HG03196 (cell line): ENCODE measurements around the gene POLD4.

Source experiments
- ATAC-seq: cut with Tn5 transposase; IDR thresholded peaks from one replicate; pipeline ENCODE4 v1.9.1; 2021; ENCODE audit not compliant: unreplicated experiment

POLD4 gene

DNA sequence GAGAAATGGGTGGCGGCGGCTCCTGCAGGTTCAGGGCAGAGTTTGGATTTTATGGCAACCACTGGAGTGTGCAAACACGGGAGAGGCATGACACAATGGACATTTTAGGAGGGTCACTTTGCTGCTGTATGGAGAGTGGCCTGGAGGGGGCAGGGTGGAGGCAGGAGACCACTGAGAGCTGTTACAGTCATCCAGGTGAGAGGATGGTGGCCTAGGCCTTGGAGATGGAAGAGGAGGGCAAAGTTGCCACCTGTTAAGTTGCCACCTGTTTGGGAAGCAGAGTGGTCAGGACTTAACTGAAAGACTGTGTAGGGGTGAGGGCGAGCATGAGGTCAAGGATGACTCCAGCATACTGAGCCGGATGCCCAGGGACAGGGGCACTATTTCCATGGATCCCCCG, 36.1 kb upstream of the POLD4 start:
- ATAC-seq = no peak

DNA sequence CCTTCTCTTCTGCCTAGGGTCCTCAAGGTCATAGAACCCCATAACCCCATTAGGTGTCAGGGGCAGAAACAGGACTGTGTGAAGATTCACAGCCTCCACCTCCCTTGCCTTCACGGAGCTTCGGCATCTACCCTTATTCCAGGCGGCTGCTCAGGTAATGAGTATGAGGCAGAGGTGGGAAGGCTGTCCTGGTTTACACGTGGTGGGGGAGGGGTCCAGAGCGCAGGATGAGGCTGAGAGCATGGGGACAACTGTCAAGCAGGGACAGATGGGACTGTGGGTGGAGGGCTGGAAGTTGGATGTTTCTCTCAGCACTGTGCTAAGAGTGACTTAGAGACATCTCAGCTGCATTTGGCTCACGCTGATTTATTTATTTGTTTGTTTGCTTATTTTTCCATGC, 34.2 kb upstream of the POLD4 start:
- no peak for ATAC-seq

DNA sequence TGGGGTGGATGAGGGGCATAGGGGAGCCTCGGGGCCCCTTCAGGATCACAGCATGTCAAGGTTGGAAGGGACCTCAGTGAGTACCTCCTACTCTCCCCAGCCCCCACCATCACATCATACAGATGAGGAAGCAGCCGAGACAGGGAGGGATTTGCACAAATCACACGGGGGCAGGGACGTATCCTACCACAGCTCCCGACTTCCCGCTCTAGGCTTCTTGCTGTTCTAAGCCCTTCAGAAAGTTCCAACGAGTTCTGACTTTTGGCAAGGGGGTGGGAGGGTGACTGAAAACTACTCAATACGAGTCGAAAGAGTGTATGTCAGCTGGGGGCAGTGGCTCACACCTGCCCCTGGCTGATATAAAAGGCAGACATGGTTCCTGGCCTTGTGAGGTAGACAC, 33.7 kb upstream of the POLD4 start:
- ATAC-seq = no peak

DNA sequence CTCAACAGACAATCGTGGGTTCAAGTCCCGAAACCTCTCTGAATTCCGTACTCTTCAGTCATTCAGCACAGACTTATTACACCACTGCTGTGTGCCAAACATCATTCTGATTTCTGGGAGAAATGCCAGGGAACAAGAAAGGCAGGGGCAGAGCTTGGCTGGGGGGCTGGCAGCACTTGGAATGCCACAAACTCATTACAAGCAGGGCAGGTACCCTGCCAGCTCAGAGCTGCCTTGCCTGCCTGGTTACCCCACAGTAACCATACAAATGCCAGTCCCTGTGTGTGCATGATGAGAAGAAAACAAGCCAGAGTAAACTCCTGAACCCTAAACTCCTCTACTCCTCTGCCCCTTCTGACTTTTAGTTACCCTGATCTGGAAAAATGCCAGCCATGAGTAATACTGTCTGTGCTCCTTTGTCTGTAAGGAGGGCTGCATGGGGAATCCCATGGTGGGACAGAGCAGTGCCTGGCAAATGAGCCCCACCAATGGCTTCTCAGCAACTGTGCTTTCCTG, 31.6 kb upstream of the POLD4 start:
- ATAC-seq = no peak

DNA sequence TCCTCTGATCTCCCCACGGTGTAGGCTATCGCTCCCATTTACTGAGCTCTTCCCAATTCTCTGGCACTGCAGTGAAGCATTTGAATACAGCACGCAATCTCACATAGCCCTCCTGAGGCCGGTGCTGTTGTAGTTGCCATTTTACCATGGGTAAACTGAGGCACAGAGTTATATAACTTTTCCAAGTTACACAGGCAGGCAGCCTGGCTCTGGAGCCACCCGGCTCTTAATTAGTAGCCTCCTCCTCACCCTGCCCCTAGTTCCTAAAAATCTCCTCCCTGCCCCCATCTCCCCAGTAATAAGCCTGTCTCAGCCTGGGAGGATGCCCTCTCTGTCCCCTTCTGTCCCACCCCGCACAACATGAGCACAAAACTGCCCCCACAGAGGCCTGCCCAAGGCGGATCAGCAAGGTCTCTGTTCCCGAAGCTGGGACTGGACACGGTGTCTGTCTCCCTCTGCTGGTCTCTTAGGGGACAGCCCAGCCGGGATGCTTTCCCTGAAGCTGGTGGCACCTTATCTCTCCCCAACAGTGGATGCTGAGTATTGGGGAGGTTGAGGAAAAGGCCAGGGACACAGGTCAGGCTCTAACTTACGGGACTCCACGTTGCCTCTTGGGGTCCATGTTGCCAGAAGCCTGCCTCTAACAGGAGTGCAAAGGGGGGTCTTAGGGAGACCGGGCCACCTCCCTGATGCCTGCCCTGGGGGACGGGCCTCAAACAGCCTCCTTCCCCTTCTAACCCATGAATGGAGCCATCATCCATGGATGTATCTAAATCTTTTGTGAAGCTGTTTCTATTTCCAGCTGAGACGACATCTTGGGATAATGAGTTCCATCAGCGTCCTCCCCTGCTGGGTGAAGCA, 29.2 kb upstream of the POLD4 start:
- ATAC-seq = no peak

DNA sequence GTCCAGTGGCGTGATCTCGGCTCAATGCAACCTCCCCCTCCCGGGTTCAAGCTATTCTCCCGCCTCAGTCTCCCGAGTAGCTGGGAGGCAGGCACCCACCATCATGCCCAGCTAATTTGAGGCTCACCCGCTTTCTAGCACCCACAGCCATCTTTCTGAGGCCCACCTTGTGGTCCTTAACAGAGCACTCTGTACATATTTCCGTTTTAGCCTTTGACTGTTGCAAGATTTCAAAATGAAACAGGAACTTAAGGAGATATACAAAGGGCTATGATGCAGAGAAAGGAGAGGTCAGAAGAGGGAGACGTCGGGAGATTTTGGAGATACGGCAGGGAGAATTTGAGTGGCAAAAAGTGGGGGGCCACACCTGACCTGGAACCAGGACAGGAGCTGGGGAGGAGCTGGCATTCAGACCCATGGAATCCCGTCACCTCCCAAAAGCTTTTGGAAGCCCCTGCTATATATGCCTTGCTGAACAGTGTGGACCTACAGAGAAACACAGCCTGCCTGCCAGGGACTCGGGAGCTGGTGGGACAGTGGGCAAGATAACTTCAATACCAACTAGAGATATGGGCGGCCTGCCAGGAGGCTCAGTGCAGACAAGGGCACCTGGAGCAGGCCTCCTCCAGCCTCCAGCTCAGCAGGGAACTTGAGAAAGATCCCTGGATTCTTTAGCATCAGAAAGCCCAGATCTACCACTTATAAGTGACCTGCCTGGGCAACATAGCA, 28.1 kb upstream of the POLD4 start:
- no peak for ATAC-seq

DNA sequence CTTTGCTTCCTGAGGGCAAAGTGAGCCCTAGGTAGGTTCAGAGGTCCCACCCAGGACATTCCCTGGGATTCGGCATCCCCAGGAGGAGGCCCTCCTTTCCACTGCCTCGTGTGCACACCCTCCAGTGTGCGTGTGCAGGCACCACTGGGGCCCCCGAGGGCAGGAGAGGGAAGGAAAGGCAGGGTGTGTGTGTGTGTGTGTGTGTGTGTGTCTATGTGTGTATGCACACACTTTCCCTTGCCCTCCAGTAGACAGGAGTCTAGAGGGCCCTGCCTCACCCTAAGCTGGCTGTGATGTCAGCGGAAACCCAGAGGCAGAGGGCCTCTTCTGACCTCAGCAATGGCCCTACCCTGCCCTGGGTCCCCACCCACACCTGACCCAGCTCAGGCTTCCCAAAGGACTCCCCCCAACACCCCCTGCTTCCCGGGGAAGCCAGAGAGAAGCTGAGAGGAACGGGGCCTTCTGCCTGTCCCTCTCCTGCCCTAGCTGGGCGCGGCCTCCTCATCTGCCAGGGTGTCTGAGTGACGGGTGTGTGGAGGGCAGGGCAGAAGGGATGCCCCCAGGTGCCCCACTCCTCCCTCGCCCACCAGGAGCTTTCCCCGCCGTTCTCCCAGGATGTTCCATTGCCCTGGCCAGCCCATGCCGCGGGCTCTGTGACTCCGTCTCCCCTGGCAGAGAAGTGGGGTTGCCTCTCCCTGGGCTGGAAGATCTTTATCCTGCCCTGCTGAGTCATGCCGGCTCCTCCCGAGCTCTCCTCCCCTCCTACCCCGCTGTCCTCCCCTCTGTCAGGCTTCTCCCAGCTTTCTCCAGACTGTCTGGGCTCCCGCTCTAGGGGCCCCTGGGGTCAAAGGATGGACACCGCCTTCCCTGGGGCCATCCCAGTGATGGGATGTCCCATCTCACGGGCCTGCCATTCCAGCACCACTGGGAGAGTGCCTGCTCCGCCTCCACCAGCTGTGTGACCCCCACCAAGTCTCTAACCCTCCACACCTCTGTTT, 26.0 kb upstream of the POLD4 start:
- no peak for ATAC-seq

DNA sequence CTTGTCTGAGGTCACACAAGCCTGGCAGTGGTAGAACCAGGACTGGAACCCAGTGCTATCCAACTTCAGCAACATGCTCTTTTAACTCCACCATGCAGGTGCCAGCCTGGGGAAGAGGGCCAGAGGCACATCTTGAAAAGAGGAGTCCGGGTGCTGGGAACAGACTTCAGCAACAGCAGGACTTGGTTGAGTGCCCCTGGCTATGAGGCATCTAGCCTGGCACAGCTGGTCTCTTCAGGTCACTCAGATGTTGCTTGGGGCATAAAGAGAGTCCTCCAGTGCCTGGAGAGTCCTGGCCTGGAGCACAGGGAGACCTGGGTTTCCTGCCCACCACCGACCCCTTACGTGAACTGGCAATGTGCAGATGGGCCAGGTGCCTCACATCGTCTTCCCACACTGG, 25.2 kb upstream of the POLD4 start:
- ATAC-seq = no peak

DNA sequence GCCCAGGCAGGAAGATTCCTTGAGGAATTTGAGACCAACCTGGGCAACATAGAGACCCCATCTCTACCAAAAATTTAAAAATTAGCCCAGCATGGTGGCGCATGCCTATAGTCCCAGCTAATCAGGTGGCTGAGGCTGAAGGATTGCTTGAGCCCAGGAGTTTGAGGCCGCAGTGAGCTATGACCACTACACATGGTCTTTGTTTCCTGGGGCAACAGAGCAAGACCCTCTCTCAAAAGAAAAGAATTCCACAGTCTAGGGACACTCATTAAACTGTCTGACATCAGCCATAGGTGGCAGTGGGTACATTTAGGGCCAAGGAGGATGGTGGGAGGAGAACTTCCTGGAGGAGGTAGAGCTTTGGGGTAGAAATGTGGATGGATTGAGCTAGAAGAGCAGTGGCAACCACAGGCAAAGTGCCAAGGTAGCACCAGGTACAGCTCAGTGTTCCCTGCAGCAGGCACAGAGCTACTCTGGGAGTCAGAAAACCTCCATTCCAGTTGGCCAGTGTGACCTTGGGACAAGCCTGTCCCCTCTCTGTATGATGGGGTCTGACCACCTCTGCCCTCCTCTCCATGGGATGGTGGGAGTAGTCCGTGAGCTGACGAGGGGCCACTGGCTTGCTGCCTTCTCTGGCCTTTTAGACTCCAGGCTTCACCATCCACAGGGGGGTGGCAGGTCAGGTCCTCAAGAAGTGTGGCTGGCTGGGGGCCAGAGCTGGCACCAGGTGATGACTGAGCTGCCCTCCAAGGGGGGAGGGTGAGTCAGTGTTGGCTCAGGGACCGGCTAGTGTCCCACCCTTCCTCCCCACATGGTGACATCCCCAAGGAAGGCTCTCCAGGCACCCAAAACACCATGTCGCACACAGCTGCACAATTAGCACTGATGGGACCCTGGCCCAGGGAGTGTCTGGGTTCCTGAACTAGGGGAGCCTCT, 23.8 kb upstream of the POLD4 start:
- ATAC-seq = no peak

DNA sequence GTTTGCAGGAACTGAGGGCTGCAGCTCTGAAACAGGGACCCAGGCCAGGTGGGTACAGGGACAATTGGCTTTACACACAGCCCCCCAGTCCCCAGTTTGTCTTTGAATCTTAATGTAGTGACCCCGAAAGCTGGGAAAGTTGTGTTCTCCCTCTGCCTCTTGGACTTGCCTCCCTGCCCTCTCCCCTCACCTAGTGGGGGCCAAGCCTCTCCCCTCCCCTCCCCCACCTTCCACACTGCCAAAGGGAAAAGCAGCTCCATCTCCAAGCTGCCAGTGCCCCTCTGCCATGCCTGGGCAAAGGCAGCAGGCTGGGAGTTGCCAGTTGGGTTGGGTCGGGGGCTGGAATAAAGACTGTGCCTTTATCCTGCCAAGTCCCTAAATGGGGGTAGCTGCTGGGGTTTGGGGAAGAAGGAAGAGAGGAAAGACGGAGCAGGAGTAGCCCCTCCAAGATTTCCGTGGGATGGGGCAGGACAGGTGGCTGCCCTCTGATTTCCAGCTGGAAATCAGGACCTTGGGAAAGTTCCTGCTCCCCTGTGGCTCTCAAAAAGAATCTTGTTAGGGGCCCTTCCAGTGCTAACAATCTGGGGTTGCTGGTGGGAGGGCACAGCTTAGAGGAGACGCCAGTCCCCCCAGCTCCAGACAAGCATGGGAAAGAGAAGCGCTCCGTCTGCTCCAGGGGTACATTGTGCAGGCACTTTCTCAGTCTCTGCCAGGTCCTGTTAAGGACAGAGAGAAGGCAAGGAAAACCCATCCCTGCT, 22.9 kb upstream of the POLD4 start:
- no peak for ATAC-seq

DNA sequence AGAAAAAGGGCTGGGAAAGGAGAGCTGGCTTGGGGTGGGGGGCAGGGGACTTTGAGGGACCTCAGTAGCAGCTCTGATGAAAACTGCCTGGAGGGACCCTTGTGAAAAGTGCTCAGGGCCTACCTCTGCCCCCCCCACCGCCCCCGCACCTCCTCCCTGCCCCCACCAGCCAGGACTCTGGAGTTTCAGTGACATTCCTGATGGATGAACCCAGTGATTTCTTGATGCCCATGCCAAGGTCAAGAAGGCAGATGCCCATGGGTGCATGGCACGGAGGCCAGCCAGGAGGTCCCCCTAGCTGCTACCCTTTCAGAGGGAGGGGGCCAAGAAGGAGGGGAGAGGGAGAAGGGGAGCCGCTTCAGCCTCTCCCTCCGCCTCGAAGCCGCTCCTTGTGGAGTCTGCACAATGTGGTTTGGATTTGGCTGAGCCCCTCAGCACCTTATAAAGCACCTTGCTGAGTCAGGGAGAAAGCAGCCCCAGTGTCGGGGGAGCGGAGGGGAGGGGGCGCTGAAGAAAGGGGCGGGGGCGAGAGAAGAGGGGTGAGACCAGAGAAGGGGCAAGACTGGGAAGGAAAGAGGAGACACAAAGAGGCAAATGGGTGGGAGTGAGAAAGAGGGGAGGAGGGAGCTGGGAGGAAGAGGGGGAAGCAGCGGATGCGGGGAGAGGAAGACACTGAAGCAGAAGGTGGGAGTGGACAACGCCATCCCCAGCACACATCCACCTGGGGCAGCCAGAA, 22.1 kb upstream of the POLD4 start:
- no peak for ATAC-seq

DNA sequence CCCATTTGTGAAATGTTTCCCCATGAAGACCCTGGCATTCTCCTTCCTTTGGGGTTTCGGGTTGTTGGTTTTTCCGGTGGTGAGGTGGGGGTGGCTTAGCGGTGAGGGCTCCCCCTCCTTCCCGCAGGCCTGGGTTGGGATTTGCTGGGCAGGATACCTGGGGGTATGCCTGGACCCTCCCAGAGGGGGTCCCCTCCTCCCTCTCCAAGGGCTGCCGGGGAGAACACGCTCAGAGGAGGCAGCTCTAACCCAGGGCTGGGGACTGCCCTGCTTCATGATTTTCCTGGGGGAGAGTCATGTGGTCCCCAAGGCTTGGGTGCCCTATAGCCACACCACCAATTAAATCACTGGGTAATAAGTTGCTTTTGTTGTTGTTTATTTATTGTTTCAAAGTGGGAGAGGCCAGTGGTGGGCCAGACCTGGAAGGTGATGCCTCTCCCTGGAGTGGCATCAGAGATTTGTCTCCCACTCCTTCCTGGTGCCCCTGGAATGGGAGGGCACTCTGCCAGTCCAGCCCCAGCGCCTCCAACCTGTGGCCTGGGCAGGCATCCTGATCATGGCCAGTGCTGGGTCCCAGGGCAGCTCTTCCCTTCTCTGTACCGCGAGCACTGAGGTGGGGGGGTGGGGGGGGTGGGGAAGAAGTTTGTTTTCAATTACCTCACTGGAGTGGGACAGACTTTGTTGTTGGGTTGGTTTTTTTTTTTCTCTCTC, 21.4 kb upstream of the POLD4 start:
- ATAC-seq = no peak

DNA sequence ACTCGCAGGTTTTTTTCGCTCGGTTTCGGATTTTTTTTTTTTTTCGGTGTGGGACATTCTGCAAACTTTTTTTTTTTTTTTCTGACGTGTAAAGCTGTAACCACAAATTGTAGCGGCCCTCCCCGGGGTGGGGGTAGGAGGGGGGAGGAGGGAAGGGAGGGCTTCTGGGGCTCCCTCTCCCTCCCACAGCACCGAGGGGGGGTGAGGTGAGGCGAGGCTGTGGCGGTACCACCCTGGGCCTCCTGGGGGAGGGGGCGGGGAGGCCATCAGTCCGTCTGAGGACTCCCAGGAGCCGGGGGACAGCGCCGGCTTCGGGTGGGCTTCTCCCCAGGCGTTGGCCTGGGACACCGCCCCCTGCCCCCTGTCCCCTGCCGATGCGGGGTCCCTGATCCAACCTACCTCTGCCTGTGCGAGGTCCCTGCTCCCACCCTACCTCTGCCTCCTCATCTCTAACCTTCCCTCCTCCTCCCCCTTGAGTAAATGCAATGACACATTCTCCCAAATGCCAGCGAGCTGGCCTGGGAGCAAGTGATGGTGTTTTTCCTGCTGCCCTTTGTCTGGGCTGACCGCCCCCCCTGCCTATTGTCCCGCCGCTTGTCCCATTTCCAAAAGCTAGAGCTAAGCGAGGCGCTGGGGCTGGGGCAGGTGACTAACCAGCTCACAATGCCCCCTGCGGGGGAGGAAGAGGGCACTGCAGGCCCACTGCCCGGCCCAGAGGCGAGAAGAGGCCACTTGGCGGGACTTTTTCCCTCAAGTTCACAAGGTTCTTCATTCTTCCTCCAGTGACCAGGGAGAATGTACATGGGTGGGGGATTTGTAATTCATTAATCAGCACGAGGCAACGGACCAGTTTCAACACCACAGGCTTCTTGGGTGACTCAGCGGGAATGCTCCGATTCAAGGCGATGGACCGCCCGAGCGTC, 20.6 kb upstream of the POLD4 start:
- no peak for ATAC-seq

DNA sequence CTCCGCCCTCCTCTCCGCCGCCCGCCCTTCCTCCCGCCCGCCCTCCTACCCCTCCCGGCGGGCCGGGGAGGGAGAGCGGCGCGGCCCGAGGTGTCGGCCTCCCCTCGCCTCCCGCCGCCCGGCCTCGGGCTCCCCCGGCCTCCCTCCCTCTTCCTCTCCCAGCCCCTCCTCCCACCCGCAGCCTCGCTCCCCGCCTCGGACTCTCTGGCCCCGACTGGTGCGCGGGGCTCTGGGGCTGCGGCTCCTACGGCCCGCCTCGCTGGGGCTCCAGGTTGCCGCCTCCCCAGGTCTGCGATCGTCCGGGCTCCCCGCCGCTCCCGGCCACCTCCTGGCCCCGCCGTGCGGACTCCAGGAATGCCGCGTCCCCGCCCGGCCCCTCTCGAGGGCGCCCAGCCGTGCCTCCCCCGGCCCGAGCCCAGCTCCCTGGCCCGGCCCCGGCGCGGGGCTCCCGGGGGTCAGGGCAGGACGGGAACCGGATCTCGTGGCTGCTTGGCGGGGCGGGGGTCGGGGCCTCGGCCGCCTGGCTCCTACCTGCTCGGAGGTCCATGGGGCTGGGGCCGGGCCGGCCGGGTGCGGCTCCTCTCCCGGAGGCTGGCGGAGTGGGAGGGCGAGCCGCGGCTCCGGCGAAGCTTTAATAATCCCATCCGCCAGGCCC, 19.8 kb upstream of the POLD4 start, which contains the start of gene CLCF1:
Gene CLCF1, minus strand, starts transcription at position 606 of the 655 bp plus-strand sequence. Its CDS starts 59 bp downstream, at position 547.
- ATAC-seq = no peak

DNA sequence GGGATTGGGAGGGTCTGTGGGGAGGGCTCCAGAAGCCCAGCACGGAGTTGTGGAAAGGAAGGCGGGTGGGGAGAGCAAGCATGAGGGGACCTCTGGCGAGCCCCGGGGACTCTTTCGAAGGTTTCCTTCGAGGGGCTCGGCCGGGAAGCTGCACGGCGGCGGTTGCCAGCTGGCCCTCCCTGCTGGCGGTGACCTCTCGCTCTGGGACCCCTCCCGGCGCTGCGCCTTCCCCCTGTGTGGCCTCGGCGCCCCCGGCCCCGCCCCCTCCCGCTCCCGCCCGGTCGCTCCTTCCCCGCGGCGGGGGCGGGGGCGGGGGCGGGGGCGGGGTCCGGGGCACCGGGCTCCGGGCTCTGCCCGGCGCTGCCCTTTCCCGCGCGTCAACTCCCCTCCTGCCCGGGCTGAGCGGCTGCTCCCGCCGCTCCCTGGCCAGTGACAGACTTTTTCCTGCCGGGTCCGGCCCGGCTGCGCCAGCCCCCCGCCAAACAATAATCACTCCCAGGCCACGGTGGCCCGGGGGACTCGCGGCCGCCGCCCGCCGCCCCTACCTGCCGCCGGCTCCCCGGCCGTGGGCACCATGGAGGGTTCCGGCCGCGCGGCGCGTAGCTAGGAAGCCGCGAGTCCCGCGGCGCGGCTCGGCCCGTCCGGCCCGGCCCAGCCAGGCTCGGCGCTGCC, 19.1 kb upstream of the POLD4 start:
- no peak for ATAC-seq

DNA sequence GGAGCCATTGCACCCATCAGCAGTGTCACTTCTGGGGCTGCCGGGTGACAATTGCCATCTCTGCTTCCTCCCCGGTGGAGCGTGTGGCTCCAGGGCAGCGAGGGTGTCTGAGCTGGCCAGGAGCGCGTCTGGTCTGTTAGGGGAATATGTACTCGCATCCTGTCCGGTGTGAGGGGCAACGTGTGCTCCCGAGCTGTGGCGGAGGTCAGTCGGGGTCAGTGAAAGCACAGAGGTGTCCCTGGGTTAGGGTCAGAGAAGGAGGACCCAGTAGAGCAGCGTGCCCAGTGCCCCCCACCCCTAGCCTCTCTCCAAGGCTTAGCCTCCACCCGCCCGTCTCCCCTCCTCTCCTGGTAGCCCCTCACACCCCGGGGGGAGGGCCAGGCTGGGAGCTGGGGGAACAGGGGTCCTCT, 18.6 kb upstream of the POLD4 start:
- ATAC-seq = no peak
